Measurements from ENCODE around the gene MT1B. TPM values are rescaled to one million over a fixed set of nuclear protein-coding genes. Genes with fewer than 3 reads are reported as not detected.
"Not testable (repeated sequence)": the region's sequence is repeated elsewhere in the genome, so short reads cannot be mapped to it uniquely, and the experiment has no call there.

The MT1B gene
- total RNA-seq, 2 donors from 2014 or later = not detected

DNA sequence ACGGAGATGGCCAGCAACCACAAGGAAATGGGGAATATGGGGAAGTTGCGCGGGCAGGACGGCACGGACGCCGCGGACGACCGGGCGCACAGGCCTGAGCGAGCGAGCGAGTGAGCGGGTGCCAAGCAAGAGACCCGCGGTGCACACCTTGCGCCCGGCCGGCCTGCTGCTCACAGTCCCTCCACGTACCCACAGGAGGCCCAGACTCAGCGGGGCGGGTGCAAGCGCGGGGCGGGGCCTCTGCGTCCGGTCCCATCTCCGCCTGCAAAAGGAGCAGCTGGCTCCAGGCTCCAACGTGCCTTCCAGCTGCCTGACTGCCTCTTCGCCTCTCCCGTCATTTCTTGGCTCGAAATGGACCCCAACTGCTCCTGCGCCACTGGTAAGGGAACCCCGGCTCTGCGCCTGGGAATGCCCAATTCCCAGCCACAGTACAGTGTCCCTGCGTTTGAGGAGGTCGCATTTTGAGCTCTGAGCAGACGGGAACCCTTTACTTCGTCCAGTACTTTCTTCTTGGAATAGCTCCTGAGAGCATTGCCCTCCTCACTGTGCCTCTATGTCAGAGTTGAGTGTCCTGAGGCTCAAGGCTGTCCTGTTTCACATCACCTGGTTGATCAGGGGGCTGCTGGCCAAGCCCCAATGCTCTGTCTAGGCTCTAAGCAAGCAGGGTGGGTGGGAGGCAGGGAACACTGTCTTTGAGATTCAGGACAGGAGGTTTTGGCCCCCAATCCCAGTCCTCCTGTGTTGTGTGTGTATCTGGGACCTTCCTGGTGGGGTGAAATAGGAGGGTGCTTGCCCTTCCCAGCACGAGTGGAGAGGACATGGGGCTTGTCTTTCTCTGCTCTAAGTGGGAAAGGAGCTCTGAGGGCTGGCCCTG, 34.2 kb upstream of the MT1B start:
- H3K4me3 ChIP-seq (ENCODE audit: low read length) = peak overlapping the region; percentile 59
- WGBS, 2 experiments (ENCODE audit: insufficient coverage in 1 of 2, insufficient read length in 1 of 2) = 12 to 14% methylated on average over 20 to 40 of the region's 41 CpGs
- peak overlapping the region; percentile 63 for H3K4me3 Mint-ChIP-seq

DNA sequence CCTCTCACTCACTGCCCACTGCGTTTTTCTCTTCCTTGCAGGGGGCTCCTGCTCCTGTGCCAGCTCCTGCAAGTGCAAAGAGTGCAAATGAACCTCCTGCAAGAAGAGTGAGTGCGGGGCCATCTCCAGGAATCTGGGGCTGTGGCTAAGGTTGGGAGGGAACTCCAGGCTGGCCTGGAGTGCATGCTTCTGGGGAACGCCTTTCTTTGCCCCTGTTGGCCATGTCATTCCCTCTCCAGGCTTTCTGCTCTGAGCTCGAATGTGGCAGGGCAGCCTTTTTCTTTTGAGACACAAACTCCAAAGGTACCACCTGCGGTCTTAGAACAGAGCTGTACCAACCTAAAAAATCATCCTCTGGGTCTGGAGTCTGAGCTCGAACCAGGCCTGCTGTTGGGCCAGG, 33.5 kb upstream of the MT1B start:
- TF ChIP-seq, protein P1, sequence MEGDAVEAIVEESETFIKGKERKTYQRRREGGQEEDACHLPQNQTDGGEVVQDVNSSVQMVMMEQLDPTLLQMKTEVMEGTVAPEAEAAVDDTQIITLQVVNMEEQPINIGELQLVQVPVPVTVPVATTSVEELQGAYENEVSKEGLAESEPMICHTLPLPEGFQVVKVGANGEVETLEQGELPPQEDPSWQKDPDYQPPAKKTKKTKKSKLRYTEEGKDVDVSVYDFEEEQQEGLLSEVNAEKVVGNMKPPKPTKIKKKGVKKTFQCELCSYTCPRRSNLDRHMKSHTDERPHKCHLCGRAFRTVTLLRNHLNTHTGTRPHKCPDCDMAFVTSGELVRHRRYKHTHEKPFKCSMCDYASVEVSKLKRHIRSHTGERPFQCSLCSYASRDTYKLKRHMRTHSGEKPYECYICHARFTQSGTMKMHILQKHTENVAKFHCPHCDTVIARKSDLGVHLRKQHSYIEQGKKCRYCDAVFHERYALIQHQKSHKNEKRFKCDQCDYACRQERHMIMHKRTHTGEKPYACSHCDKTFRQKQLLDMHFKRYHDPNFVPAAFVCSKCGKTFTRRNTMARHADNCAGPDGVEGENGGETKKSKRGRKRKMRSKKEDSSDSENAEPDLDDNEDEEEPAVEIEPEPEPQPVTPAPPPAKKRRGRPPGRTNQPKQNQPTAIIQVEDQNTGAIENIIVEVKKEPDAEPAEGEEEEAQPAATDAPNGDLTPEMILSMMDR (conservative IDR thresholded peaks at IDR 0.05) = no peak
- Histone ChIP-seq H3K4me1 (ENCODE audit: control insufficient read depth, insufficient read depth, low read length) (no peaks in the 10 kb centered on the region), H3K9ac (ENCODE audit: extremely low read depth, low read length, poor library complexity, severe bottlenecking) (no peak overlapping the region), H3K27me3 (ENCODE audit: control insufficient read depth, insufficient read depth, low read length, poor library complexity, severe bottlenecking) (peaks cover 70% of the 10 kb centered on the region), H3K4me3 (ENCODE audit: low read length) (no peak overlapping the region), H3K27ac (ENCODE audit: low read depth, low read length) (no peak overlapping the region), H3K9me3 (ENCODE audit: control insufficient read depth, low read length) (peaks cover 5% of the 10 kb centered on the region), H3K36me3 (ENCODE audit: control insufficient read depth, insufficient read depth, low read length) (no peaks in the 10 kb centered on the region)
- 48 to 52% methylated on average over 6 of the region's 6 CpGs for WGBS, 2 experiments (ENCODE audit: insufficient coverage in 1 of 2, insufficient read length in 1 of 2)
- Mint-ChIP-seq H3K27me3 (ENCODE audit: insufficient read depth) (peaks cover 86% of the 10 kb centered on the region), H3K4me3 (peak overlapping the region; percentile 63), H3K9me3 (no peaks in the 10 kb centered on the region), H3K27ac (no peak overlapping the region), H3K4me1 (peaks cover 22% of the 10 kb centered on the region), H3K36me3 (ENCODE audit: low read depth) (no peaks in the 10 kb centered on the region)
- DNase-seq = peak; percentile 53

More for the DNA sequence above, 34.2 kb upstream of the MT1B start:
- Histone ChIP-seq H3K27me3 (ENCODE audit: control insufficient read depth, insufficient read depth, low read length, poor library complexity, severe bottlenecking) (peaks cover 70% of the 10 kb centered on the region), H3K27ac (ENCODE audit: low read depth, low read length) (no peak overlapping the region), H3K4me1 (ENCODE audit: control insufficient read depth, insufficient read depth, low read length) (no peaks in the 10 kb centered on the region), H3K9me3 (ENCODE audit: control insufficient read depth, low read length) (no peaks in the 10 kb centered on the region), H3K9ac (ENCODE audit: extremely low read depth, low read length, poor library complexity, severe bottlenecking) (no peak overlapping the region), H3K36me3 (ENCODE audit: control insufficient read depth, insufficient read depth, low read length) (no peaks in the 10 kb centered on the region)
- TF ChIP-seq, protein P1 (conservative IDR thresholded peaks at IDR 0.05) = no peak
- Mint-ChIP-seq H3K27ac (no peak overlapping the region), H3K9me3 (no peaks in the 10 kb centered on the region), H3K27me3 (ENCODE audit: insufficient read depth) (peaks cover 82% of the 10 kb centered on the region), H3K4me1 (peaks cover 22% of the 10 kb centered on the region), H3K36me3 (ENCODE audit: low read depth) (no peaks in the 10 kb centered on the region)
- peak; percentile 85 for DNase-seq

DNA sequence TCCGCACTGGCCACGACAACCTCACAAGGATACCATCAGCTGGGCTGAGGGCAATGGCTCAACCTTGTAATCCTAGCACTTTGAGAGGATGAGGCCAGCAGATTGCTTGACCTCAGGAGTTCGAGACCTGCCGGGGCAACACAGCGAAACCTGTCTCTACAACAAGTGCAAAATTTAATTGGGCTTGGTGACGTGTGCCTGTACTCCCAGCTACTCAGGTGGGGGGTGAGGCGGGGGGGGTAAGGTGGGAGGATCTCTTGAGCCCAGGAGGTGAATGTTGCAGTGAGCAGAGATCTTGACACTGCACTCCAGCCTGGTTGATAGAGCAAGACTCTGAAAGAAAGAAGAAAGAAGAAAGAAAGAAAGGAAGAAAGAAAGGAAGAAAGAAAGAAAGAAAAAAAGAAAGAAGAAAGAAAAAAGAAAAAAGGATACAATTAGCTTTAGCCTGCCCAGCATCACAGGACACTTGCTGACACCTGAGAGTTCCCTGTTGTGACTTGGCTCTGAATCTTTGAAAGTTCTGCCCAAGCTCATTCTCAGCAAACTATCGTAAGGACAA, 31.3 kb upstream of the MT1B start:
- Mint-ChIP-seq H3K27me3 (ENCODE audit: insufficient read depth) (peaks cover 86% of the 10 kb centered on the region), H3K27ac (no peak overlapping the region), H3K4me1 (peaks cover 28% of the 10 kb centered on the region), H3K36me3 (ENCODE audit: low read depth) (no peaks in the 10 kb centered on the region), H3K4me3 (no peak overlapping the region), H3K9me3 (no peaks in the 10 kb centered on the region)
- peaks cover 6% of the 10 kb centered on the region for H3K9me3 ChIP-seq (ENCODE audit: control insufficient read depth, low read length)
- H3K36me3 ChIP-seq (ENCODE audit: control insufficient read depth, insufficient read depth, low read length) = no peaks in the 10 kb centered on the region
- H3K4me1 ChIP-seq (ENCODE audit: control insufficient read depth, insufficient read depth, low read length) = no peaks in the 10 kb centered on the region
- peaks cover 62% of the 10 kb centered on the region for H3K27me3 ChIP-seq (ENCODE audit: control insufficient read depth, insufficient read depth, low read length, poor library complexity, severe bottlenecking)
- 80 to 88% methylated on average over 3 to 7 of the region's 8 CpGs for WGBS, 2 experiments (ENCODE audit: insufficient coverage in 1 of 2, insufficient read length in 1 of 2)
- TF ChIP-seq, protein P1 (conservative IDR thresholded peaks at IDR 0.05) = no peak
- H3K4me3 ChIP-seq (ENCODE audit: low read length) = no peak overlapping the region
- no peak overlapping the region for H3K9ac ChIP-seq (ENCODE audit: extremely low read depth, low read length, poor library complexity, severe bottlenecking)
- H3K27ac ChIP-seq (ENCODE audit: low read depth, low read length) = no peak overlapping the region
- DNase-seq = no peak

DNA sequence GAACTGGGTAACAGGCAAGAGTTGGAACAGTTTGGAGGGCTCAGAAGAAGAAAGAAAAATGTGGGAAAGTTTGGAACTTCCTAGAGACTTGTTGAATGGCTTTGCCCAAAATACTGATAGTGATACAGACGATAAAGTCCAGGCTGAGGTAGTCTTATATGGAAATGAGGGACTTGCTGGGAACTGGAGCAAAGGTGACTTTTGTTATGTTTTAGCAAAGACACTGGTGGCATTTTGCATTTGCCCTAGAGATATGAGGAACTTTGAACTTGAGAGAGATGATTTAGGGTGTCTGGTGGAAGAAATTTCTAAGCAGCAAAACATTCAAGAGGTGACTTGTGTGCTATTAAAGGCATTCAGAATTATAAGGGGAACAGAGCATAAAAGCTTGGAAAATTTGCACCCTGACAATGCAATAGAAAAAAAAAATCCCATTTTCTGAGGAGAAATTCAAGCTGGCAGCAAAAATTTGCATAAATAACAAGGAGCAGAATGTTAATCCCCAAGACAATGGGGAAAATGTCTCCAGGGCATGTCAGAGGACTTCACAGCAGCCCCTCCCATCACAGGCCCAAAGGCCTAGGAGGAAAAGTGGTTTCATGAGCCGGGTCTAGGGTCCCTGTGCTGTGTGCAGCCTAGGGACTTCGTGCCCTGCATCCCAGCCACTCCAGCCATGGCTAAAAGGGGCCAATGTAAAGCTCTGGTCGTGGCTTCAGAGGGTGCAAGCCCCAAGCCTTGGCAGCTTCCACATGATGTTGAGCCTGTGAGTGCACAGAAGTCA, 29.8 kb upstream of the MT1B start:
- H3K36me3 ChIP-seq (ENCODE audit: control insufficient read depth, insufficient read depth, low read length); H3K9me3 ChIP-seq (ENCODE audit: control insufficient read depth, low read length); H3K27ac Mint-ChIP-seq; H3K4me3 ChIP-seq (ENCODE audit: low read length); H3K36me3 Mint-ChIP-seq (ENCODE audit: low read depth); H3K27ac ChIP-seq (ENCODE audit: low read depth, low read length); H3K9me3 Mint-ChIP-seq; H3K4me1 ChIP-seq (ENCODE audit: control insufficient read depth, insufficient read depth, low read length); H3K4me3 Mint-ChIP-seq; H3K9ac ChIP-seq (ENCODE audit: extremely low read depth, low read length, poor library complexity, severe bottlenecking): not testable (repeated sequence)
- Mint-ChIP-seq H3K27me3 (ENCODE audit: insufficient read depth) (peaks cover 86% of the 10 kb centered on the region), H3K4me1 (peaks cover 25% of the 10 kb centered on the region)
- peaks cover 63% of the 10 kb centered on the region for H3K27me3 ChIP-seq (ENCODE audit: control insufficient read depth, insufficient read depth, low read length, poor library complexity, severe bottlenecking)
- WGBS, 2 experiments (ENCODE audit: insufficient coverage in 1 of 2, insufficient read length in 1 of 2) = 40 to 43% methylated on average over 4 of the region's 4 CpGs
- peak; percentile 52 for DNase-seq

All from endodermal cell (in vitro differentiated cells).